HG03558 (cell line): ENCODE results near the gene LRPPRC.

Source experiments
- ATAC-seq: cut with Tn5 transposase; IDR thresholded peaks from one replicate; pipeline ENCODE4 v1.9.1; 2021; ENCODE audit warnings: moderate number of reproducible peaks; ENCODE audit not compliant: unreplicated experiment; ENCODE audit errors: extremely low read depth

Gene LRPPRC

GRCh38 chr2:43984533-43984932 is 11.3 kb downstream of the LRPPRC start:
- no peak for ATAC-seq

- ATAC-seq, result no peak
Measured at GRCh38 chr2:43980902-43981301, 14.9 kb downstream of the LRPPRC start.

- ATAC-seq, result no peak
Measured at GRCh38 chr2:43977677-43978375, 18.0 kb downstream of the LRPPRC start.

DNA sequence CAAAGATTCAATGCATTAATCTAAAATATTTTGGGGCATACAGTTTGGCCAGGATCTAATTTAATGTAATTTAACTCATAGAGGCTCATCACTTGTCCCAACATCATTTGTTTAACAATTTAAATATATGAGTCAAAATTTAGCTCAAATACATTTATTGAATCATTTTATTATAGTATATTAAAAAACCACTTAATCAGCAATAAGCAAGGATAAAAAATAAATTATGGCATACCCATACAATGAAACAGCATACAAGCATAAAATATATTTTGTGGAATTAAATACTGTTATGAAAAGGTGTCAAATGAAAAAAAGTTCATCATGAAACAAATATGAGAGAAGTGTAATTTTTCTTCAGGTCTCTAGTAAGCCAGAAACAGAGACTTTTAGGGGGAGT is 34.9 kb downstream of the LRPPRC start:
- no peak for ATAC-seq

GRCh38 chr2:43958397-43959275 is 37.2 kb downstream of the LRPPRC start:
- ATAC-seq, result no peak

- ATAC-seq, result no peak
Measured at GRCh38 chr2:43950383-43951008, 45.3 kb downstream of the LRPPRC start.

GRCh38 chr2:43948370-43948769 is 47.4 kb downstream of the LRPPRC start:
- ATAC-seq, result no peak

DNA sequence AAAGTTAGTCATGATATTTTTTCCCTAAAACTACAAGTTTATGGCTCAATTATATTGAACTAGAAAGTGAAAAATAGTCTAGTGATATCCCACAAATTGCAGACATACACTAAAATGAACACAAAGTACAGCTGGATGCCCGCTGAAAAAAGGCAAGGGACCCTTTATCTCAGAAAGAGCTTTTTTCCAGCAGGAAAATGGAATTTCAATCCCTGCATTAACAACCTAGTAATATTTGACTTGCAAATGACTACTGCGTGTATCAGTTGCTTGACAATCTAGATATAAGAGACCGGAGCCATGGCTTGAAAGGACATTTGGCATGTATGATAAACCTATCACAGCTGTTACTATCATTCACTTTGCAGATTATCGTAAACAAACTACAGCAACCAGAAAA is 49.1 kb downstream of the LRPPRC start:
- no peak for ATAC-seq

- no peak for ATAC-seq
Measured at GRCh38 chr2:43945439-43945838, 50.4 kb downstream of the LRPPRC start.

DNA sequence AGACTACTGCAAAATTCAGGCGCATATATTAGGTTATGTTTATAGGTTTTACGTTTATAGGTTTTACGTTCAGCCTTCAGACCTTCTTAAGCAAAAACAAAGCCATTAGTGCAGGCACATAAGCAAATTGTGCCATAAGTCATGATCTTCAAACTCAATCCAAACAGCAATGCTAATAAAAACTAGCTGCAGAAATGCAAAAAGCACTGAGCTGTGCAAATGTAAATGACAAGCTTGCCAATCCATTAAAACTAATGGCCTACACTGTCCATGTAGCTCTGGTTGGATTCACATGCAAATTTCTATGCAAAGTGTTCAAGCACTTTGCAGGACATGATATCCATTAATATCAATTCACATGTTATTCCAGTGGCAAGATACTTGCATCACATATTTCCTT is 50.9 kb downstream of the LRPPRC start:
- no peak for ATAC-seq

DNA sequence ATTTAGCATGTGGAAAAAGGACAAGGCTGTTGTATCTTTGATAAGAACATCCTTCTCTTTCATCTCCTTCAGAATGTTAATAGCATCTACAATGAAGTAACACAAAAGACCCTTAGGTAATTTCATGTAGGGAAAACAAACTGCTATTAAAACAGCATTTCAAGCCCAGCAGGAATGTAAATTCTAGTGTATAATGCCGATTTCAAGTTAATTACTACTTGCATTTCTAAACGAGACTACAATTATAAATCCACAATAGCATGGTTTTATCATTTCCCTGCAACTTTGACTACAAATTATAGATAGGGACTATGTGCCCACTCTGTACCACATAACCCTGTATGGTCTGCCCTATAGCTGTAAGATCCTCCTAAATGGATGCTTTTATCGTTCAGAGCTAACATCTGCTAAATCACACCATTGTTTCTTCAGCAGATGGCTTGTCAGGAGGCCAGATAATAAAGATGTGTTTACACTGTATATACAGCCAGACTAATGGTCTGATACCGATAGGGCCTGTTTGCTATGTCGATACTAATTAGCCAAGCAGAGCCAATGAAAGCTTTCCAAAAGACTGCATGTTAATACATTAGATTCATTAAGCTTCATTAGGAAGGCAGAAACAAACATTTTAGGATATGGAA is 51.9 kb downstream of the LRPPRC start:
- no peak for ATAC-seq

GRCh38 chr2:43943323-43943722 is 52.5 kb downstream of the LRPPRC start:
- ATAC-seq, result no peak

DNA sequence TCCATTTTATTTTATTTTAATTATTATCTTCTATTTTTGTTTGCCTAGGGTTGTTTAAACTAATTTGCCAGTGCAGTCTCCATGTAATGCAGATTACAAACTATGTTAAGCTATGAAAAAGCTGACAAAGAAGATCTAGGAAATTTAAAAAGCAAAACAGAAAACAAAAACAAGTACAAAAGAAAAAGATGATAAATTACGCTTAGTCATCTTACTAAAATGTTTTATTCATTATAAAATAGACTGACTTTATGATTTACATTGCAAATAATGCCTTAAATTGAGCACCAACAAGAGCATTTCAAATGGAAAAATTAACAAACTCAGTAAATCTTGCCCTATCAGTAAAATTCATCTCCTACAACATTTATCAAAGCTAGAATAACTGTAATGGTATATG is 52.9 kb downstream of the LRPPRC start:
- ATAC-seq, result no peak

DNA sequence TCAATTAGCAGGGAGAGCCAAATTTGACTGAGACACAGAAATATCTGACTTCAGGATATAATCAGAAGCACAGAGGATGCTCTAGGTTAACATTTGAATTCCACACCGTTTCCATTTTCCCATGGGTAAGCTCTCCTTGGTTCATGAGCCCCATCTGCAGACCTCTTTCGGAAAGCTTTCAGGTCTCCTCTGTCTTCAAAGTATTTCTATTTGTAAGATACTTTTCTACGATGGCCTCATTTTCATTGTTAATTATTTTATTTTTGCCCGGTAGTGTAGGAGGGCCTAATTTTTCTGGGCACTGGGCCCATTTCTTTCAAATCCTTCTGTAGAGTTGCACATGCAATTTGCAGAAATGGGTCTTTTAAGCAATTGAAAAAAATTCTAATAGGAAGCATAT is 53.8 kb downstream of the LRPPRC start:
- ATAC-seq, result no peak

- ATAC-seq, result no peak
Measured at GRCh38 chr2:43941359-43941758, 54.4 kb downstream of the LRPPRC start.

GRCh38 chr2:43939695-43940256 is 56.0 kb downstream of the LRPPRC start:
- no peak for ATAC-seq

- ATAC-seq, result no peak
Measured at GRCh38 chr2:43937269-43937820, 58.4 kb downstream of the LRPPRC start.

- ATAC-seq, result no peak
Measured at GRCh38 chr2:43934567-43934966, 61.2 kb downstream of the LRPPRC start.

DNA sequence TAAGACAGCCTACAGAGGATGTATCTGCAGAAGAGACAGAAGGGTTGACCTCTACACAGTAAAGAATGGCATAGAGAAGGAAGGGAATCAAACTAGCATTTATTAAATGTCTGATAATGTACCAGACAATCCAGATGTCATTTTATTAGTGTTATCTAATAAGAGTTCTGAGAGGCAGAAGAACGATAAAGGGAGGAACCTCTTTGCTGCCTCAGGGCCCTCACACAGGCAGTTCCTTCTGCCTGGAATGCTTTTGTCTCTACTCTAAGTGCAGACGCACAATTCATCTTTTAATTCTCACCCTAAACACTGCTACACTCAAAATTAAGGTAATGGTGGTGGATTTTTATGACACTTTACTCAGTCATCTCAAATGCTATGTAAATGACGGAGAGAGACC is 64.5 kb downstream of the LRPPRC start:
- no peak for ATAC-seq

DNA sequence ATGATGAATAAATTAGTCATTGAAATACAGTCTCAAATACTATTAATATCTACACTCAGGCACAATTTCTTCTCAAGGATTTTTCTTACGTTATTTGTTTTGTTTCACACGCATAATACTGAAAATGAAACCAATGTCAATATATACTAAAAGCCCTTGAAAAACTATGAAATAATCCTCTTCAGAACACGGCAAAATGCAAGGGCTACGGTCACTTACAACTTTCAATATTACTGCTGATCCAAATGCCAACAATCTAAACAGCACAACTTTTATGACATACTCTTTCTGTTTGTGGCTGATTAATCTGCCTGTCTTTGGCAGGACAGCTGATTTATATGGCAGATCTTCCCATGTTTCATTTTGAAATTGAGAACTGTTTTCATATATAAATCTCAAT is 68.3 kb downstream of the LRPPRC start:
- ATAC-seq, result no peak
